K562 (cell line): ENCODE results near the gene BHLHE40. TPM values are rescaled to one million over a fixed set of nuclear protein-coding genes. Genes with fewer than 3 reads are reported as not detected.

Experiments used
- CTBP1 ChIP-seq: fragments of 450-650 bp; IDR thresholded peaks from 2 replicates; pipeline ENCODE4 v1.6.1; 2016; ENCODE audit warnings: borderline replicate concordance
- FUS ChIP-seq: fragments of 200-400 bp; formaldehyde crosslinking; optimal IDR thresholded peaks from 2 replicates; pipeline ENCODE3; 2017; ENCODE audit warnings: low read depth, low read length
- HMBOX1 ChIP-seq: sonication (generic); IDR thresholded peaks from 2 replicates; pipeline ENCODE4 v1.6.1; 2016
- ILK ChIP-seq: fragments of 450-650 bp; IDR thresholded peaks from 2 replicates; pipeline ENCODE4 v1.6.1; 2016; ENCODE audit warnings: missing genetic modification characterization, low read depth, mild to moderate bottlenecking, missing compliant biosample characterization, moderate library complexity, borderline replicate concordance
- LARP7 ChIP-seq: fragments of 450-650 bp; IDR thresholded peaks from 2 replicates; pipeline ENCODE4 v1.6.1; 2016
- MCM7 ChIP-seq, 2 experiments: fragments of 450-650 bp; IDR thresholded peaks; 2 replicates each; pipeline ENCODE4 v1.6.1; 2016 to 2018
- NFRKB ChIP-seq: fragments of 450-650 bp; IDR thresholded peaks from 2 replicates; pipeline ENCODE4 v1.6.1; 2016; ENCODE audit warnings: low read depth
- PML ChIP-seq: IDR thresholded peaks from 2 replicates; pipeline ENCODE4 v1.6.1; 2012; ENCODE audit warnings: low read length, inconsistent platforms
- PPARD ChIP-seq: fragments of 250-450 bp; sonication (Bioruptor Pico); IDR thresholded peaks from 2 replicates; pipeline ENCODE4 v1.8.0; 2022; ENCODE audit warnings: inconsistent platforms, mild to moderate bottlenecking, moderate library complexity
- SMC3 ChIP-seq: conservative IDR thresholded peaks from 2 replicates; pipeline ENCODE4 v1.6.1; 2011; ENCODE audit warnings: low read depth, low read length, improper control_type of control experiment; ENCODE audit not compliant: insufficient read depth
- TAF9B ChIP-seq: fragments of 450-650 bp; IDR thresholded peaks from 2 replicates; pipeline ENCODE4 v1.6.1; 2018; ENCODE audit warnings: mild to moderate bottlenecking; ENCODE audit not compliant: partially characterized antibody
- TFAM ChIP-seq: fragments of 250-450 bp; sonication (Bioruptor Pico); conservative IDR thresholded peaks from 2 replicates; pipeline ENCODE4 v1.5.0; 2021; ENCODE audit warnings: mild to moderate bottlenecking, moderate library complexity
- TRIM25 ChIP-seq: fragments of 450-650 bp; IDR thresholded peaks from 2 replicates; pipeline ENCODE4 v1.7.0; 2016; ENCODE audit warnings: borderline replicate concordance
- WHSC1 ChIP-seq: IDR thresholded peaks from one replicate; pipeline ENCODE4 v1.6.1; 2012; ENCODE audit warnings: low read length, control low read depth, inconsistent platforms
- XRCC4 ChIP-seq: IDR thresholded peaks from one replicate; pipeline ENCODE4 v1.6.1; 2011; ENCODE audit not compliant: insufficient read depth, insufficient read length; ENCODE audit errors: extremely low read depth
- ZBTB33 ChIP-seq: sonication (generic); formaldehyde crosslinking; IDR thresholded peaks from 2 replicates; pipeline ENCODE4 v1.8.1; 2023; ENCODE audit warnings: mild to moderate bottlenecking, missing genetic modification reagents
- ZKSCAN8 ChIP-seq: fragments of 200-800 bp; sonication (Bioruptor generic); IDR thresholded peaks from 2 replicates; pipeline ENCODE4 v1.6.1; 2016; ENCODE audit warnings: missing genetic modification characterization, missing compliant biosample characterization
- ZNF121 ChIP-seq: sonication (generic); formaldehyde crosslinking; conservative IDR thresholded peaks from 2 replicates; pipeline ENCODE4 v1.8.0; 2022; ENCODE audit warnings: missing genetic modification reagents
- ZNF347 ChIP-seq: fragments of 450-650 bp; formaldehyde crosslinking; IDR thresholded peaks from 2 replicates; pipeline ENCODE4 v1.4.0; 2020; ENCODE audit warnings: low read depth, mild to moderate bottlenecking, moderate library complexity
- ZNF354B ChIP-seq: fragments of 250-450 bp; sonication (Bioruptor Pico); IDR thresholded peaks from 2 replicates; pipeline ENCODE4 v1.4.0; 2020
- ZNF717 ChIP-seq: fragments of 250-450 bp; sonication (Bioruptor Pico); IDR thresholded peaks from 2 replicates; pipeline ENCODE4 v1.5.0; 2021
- polyA plus RNA-seq, 8 experiments: library from polyadenylated mRNA; depleted of rRNA in 4 of 8; stranded (reverse) in 5 of 8; unstranded in 3 of 8; fragments of >200 nt; fragmentation: Nextera tagmentation in 2 of 8; fragmentation: Illumina TruSeq in 1 of 8; extraction: Ambion mirVana in 2 of 8; extraction: Trizol in 1 of 8; gene quantifications; 2 replicates each; pipeline versions ENCODE4 v1.2.1 to v1.2.3, GENCODE V29; 2011 to 2014; ENCODE audit warnings: inconsistent platforms in 1 of 8, missing spikeins in 1 of 8
- total RNA-seq, 7 experiments: library from RNA; depleted of rRNA in 6 of 7; stranded (reverse); fragments of >200 nt in 6 of 7; fragmentation: Illumina TruSeq in 2 of 7; extraction: Trizol in 2 of 7; gene quantifications; 2 replicates each; pipeline versions ENCODE4 v1.2.1 to v1.2.3, GENCODE V29; 2011 to 2021; ENCODE audit warnings: low replicate concordance in 1 of 7
- TF ChIP-seq, protein P1 (sequence below): sonication (generic); formaldehyde crosslinking; IDR thresholded peaks from 2 replicates; pipeline ENCODE4 v1.8.0; 2022; ENCODE audit warnings: missing genetic modification reagents, mild to moderate bottlenecking, borderline replicate concordance
- TF ChIP-seq, protein P2 (sequence below): fragments of 250-450 bp; sonication (Bioruptor Pico); IDR thresholded peaks from 2 replicates; pipeline ENCODE4 v1.5.1; 2021; ENCODE audit warnings: mild to moderate bottlenecking

The BHLHE40 gene
- total and polyA plus RNA-seq, 9 of the 15 experiments (the other 6 are each of a cell fraction or from before 2014, with no cell fraction given): 12.0 to 83.9 (median 31.4) TPM

GRCh38 chr3:4981665-4982494 lies 2.6 kb downstream of the BHLHE40 start (continued):
- TF ChIP-seq FUS (no peak), ZNF717 (CRISPR knock-in tag) (no peak), ZNF354B (CRISPR knock-in tag) (no peak), NFRKB (0 out of 2 replicates have a peak, but pooled peaks have one; percentile 28), ILK (tag) (no peak), LARP7 (no peak), ZNF121 (CRISPR knock-in tag) (no peak), ZKSCAN8 (no peak), PML (no peak), TFAM (CRISPR knock-in tag) (no peak), TRIM25 (no peak), ZNF347 (no peak), SMC3 (no peak), ZBTB33 (0 out of 2 replicates have a peak, but pooled peaks have one; percentile 35), TAF9B (no peak), PPARD (CRISPR knock-in tag) (no peak), CTBP1 (no peak), HMBOX1 (peak; percentile 90), MCM7 (IDR thresholded peaks at IDR 0.05) (no peak), WHSC1 (no peak), XRCC4 (no peak)
- TF ChIP-seq, protein P1, sequence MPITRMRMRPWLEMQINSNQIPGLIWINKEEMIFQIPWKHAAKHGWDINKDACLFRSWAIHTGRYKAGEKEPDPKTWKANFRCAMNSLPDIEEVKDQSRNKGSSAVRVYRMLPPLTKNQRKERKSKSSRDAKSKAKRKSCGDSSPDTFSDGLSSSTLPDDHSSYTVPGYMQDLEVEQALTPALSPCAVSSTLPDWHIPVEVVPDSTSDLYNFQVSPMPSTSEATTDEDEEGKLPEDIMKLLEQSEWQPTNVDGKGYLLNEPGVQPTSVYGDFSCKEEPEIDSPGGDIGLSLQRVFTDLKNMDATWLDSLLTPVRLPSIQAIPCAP (CRISPR knock-in tag): no peak
- TF ChIP-seq, protein P2, sequence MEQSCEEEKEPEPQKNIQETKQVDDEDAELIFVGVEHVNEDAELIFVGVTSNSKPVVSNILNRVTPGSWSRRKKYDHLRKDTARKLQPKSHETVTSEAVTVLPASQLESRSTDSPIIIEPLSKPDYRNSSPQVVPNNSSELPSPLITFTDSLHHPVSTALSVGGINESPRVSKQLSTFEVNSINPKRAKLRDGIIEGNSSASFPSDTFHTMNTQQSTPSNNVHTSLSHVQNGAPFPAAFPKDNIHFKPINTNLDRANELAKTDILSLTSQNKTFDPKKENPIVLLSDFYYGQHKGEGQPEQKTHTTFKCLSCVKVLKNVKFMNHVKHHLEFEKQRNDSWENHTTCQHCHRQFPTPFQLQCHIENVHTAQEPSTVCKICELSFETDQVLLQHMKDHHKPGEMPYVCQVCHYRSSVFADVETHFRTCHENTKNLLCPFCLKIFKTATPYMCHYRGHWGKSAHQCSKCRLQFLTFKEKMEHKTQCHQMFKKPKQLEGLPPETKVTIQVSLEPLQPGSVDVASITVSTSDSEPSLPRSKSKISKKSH (CRISPR knock-in tag): 0 out of 2 replicates have a peak, but pooled peaks have one; percentile 7
